Mucosa of descending colon (tissue), 3 donors: ENCODE results near the gene RFNG. TPM values are rescaled to one million over a fixed set of nuclear protein-coding genes. Genes with fewer than 3 reads are reported as not detected.
A peak's percentile ranks its signal among the peaks of the same experiment; 100 is the strongest.

Source experiments
- ATAC-seq: fragments of 200-7000 bp; cut with Tn5 transposase; one replicate; pipeline ENCODE4 v1.9.1; 2020; ENCODE audit warnings: mild to moderate bottlenecking, moderate library complexity
- DNase-seq, 3 donors: peaks; one replicate each; pipeline ENCODE4 v3.0.0-alpha.2; 2020
- H3K36me3 ChIP-seq: fragments of 200-600 bp; one replicate; pipeline ENCODE4 v1.8.0; 2021; ENCODE audit warnings: low read depth, mild to moderate bottlenecking
- H3K4me1 ChIP-seq: fragments of 200-600 bp; one replicate; pipeline ENCODE4 v1.8.0; 2021; ENCODE audit warnings: low read depth, mild to moderate bottlenecking
- H3K4me3 ChIP-seq: fragments of 200-600 bp; one replicate; pipeline ENCODE4 v1.8.0; 2021; ENCODE audit warnings: mild to moderate bottlenecking
- H3K9me3 ChIP-seq: fragments of 200-600 bp; one replicate; pipeline ENCODE4 v1.8.0; 2021; ENCODE audit warnings: mild to moderate bottlenecking
- CTCF ChIP-seq: fragments of 200-600 bp; IDR thresholded peaks from one replicate; pipeline ENCODE4 v1.8.0; 2022; ENCODE audit warnings: antibody characterized with exemption, mild to moderate bottlenecking
- intact Hi-C, 2 donors: fragments of 100-400 bp; cut with DNase I in 1 of 2; cut with micrococcal nuclease in 1 of 2; formaldehyde crosslinking; loops; one replicate each; pipeline versions ENCODE4 v1.11.0 to v1.11.1; 2022; cut with DNase I, micrococcal nuclease
- total RNA-seq, 3 donors: library from RNA; stranded (reverse); fragmentation: NEBNext Ultra II Directional in 2 of 3; extraction: Animal tissue kit (Norgen Biotek cat#: 25700) in 2 of 3; gene quantifications; one replicate each; pipeline versions ENCODE4 v1.2.1 to v1.2.4, GENCODE V29; 2021 to 2023
- donor health status: DM: no; HTN: no; CAD: no; lungs with moderate emphysema.
- donor health status: DM: no; HTN: no; CAD: no.
- donor health status: DM: no; HTN: yes; CAD: no.

The RFNG gene
- total RNA-seq, 3 donors from 2014 or later, result 30.7 to 37.9 (median 30.9) TPM

GRCh38 chr17:82016875-82017459, 34.6 kb downstream of the RFNG start:
- Histone ChIP-seq H3K9me3 (no peaks in the 10 kb centered on the region), H3K4me1 (peaks cover 18% of the 10 kb centered on the region), H3K36me3 (no peaks in the 10 kb centered on the region), H3K4me3 (no peak overlapping the region)
- intact Hi-C loops, result loop anchor here in 1 of 2 donors (5.0 kb wide), 1 partner anchor 55 kb away; the partner anchor contains the start of gene NOTUM
- TF ChIP-seq CTCF, result no peak
- DNase-seq, result no peak
- ATAC-seq, result no peak

GRCh38 chr17:82016061-82016874, 35.3 kb downstream of the RFNG start:
- H3K4me1 ChIP-seq, result peaks cover 14% of the 10 kb centered on the region
- H3K4me3 ChIP-seq, result no peak overlapping the region
- intact Hi-C loops, result loop anchor here in 1 of 2 donors (5.0 kb wide), 1 partner anchor 54 kb away; the partner anchor contains the start of gene NOTUM
- TF ChIP-seq CTCF, result no peak
- ATAC-seq (no peak), DNase-seq (no peak)
- no peaks in the 10 kb centered on the region for H3K36me3 ChIP-seq
- H3K9me3 ChIP-seq, result no peaks in the 10 kb centered on the region

- Histone ChIP-seq H3K4me3 (no peak overlapping the region), H3K9me3 (no peaks in the 10 kb centered on the region), H3K4me1 (peaks cover 8% of the 10 kb centered on the region), H3K36me3 (no peaks in the 10 kb centered on the region)
- intact Hi-C loops, result loop anchor here in 1 of 2 donors (5.0 kb wide), 1 partner anchor 53 kb away; the partner anchor contains the start of gene NOTUM
- no peak for ATAC-seq
- TF ChIP-seq CTCF, result no peak
- no peak for DNase-seq
These were observed 36.2 kb downstream of the RFNG start for GRCh38 chr17:82015311-82015971.

GRCh38 chr17:82014971-82015310, 36.7 kb downstream of the RFNG start:
- intact Hi-C loops, result loop anchor here in 1 of 2 donors (5.0 kb wide), 1 partner anchor 53 kb away; the partner anchor contains the start of gene NOTUM
- Histone ChIP-seq H3K9me3 (no peaks in the 10 kb centered on the region), H3K36me3 (no peaks in the 10 kb centered on the region), H3K4me3 (no peak overlapping the region), H3K4me1 (peaks cover 4% of the 10 kb centered on the region)
- DNase-seq (no peak), ATAC-seq (no peak)
- TF ChIP-seq CTCF, result no peak

- no peaks in the 10 kb centered on the region for H3K9me3 ChIP-seq
- H3K4me1 ChIP-seq, result no peaks in the 10 kb centered on the region
- DNase-seq (no peak), ATAC-seq (peak; percentile 36)
- intact Hi-C loops, result no loop called here
- H3K4me3 ChIP-seq, result no peak overlapping the region
- TF ChIP-seq CTCF, result no peak
- no peaks in the 10 kb centered on the region for H3K36me3 ChIP-seq
These were observed 37.2 kb downstream of the RFNG start for GRCh38 chr17:82014432-82014831.
